PC-9 (cell line): Measurements from ENCODE around the gene LRRTM2. TPM values are rescaled to one million over a fixed set of nuclear protein-coding genes. Genes with fewer than 3 reads are reported as not detected.

Experiments
- BruUV-seq: library from RNA; stranded (reverse); fragments of 400-500 nt; replicated peaks from 2 replicates; lab custom pipeline; 2021; lab: Mats Ljungman, UMichigan
- CTCF ChIA-PET: fragments of 300-600 bp; sonication (Branson Sonifier 250); formaldehyde crosslinking; loops from one replicate; lab custom pipeline; 2022; ENCODE audit warnings: antibody characterized with exemption; lab: Charles Lee
- POLR2A ChIA-PET: fragments of 300-600 bp; sonication (Branson Sonifier 250); formaldehyde crosslinking; loops from one replicate; lab custom pipeline; 2022; ENCODE audit warnings: antibody characterized with exemption; ENCODE audit not compliant: unreplicated experiment; lab: Charles Lee
- DNase-seq, 2 experiments: peaks; one replicate each; pipeline versions ENCODE4 v3.0.0 to v3.0.0-alpha.2; 2015 to 2022; ENCODE audit warnings: mixed read lengths in 1 of 2
- H2AFZ ChIP-seq: fragments of 200-600 bp; sonication (generic); 2 replicates; pipeline ENCODE4 v1.8.1; 2017; ENCODE audit warnings: antibody characterized with exemption
- H3F3A ChIP-seq: fragments of 200-600 bp; sonication (generic); 2 replicates; pipeline ENCODE4 v1.8.1; 2017; ENCODE audit warnings: antibody characterized with exemption, mild to moderate bottlenecking, low read depth; ENCODE audit not compliant: insufficient read depth
- H3K27ac ChIP-seq: fragments of 200-600 bp; sonication (generic); 2 replicates; pipeline ENCODE4 v1.6.1; 2016; ENCODE audit warnings: mixed run types
- H3K27me3 ChIP-seq: fragments of 200-600 bp; sonication (generic); 2 replicates; pipeline ENCODE4 v1.6.1; 2016; ENCODE audit warnings: low read depth, mixed run types; ENCODE audit not compliant: insufficient read depth
- H3K36me3 ChIP-seq: fragments of 200-600 bp; sonication (generic); 2 replicates; pipeline ENCODE4 v1.6.1; 2016; ENCODE audit warnings: low read depth, mixed run types
- H3K4me1 ChIP-seq: fragments of 200-600 bp; sonication (generic); replicated peaks from 2 replicates; pipeline ENCODE4 v1.6.1; 2016; ENCODE audit warnings: mixed run types; ENCODE audit not compliant: insufficient read depth
- H3K4me2 ChIP-seq: fragments of 200-600 bp; sonication (generic); 2 replicates; pipeline ENCODE4 v1.6.1; 2017; ENCODE audit warnings: mixed run types
- H3K4me3 ChIP-seq: fragments of 200-600 bp; sonication (generic); 2 replicates; pipeline ENCODE4 v1.6.1; 2016; ENCODE audit warnings: mixed run types
- H3K79me2 ChIP-seq: fragments of 200-600 bp; sonication (generic); 2 replicates; pipeline ENCODE4 v1.6.1; 2017; ENCODE audit warnings: low read depth, mixed run types
- H3K9me2 ChIP-seq: fragments of 200-600 bp; sonication (generic); 2 replicates; pipeline ENCODE4 v1.8.1; 2017; ENCODE audit warnings: mild to moderate bottlenecking; ENCODE audit not compliant: insufficient read depth
- H3K9me3 ChIP-seq: fragments of 200-600 bp; sonication (generic); 2 replicates; pipeline ENCODE4 v1.8.1; 2016; ENCODE audit warnings: low read depth; ENCODE audit not compliant: insufficient read depth
- H4K20me1 ChIP-seq: fragments of 200-600 bp; sonication (generic); 2 replicates; pipeline ENCODE4 v1.8.1; 2017; ENCODE audit not compliant: insufficient read depth
- CTCF ChIP-seq: fragments of 200-600 bp; sonication (generic); conservative IDR thresholded peaks from 2 replicates; pipeline ENCODE4 v1.6.1; 2017; ENCODE audit warnings: mixed run types, antibody characterized with exemption, mild to moderate bottlenecking, moderate library complexity
- EZH2 ChIP-seq: fragments of 200-600 bp; sonication (generic); IDR thresholded peaks from 2 replicates; pipeline ENCODE4 v1.8.0; 2017; ENCODE audit warnings: antibody characterized with exemption, low read depth
- intact Hi-C: fragments of 100-400 bp; cut with micrococcal nuclease; formaldehyde crosslinking; loops from one replicate; pipeline ENCODE4 v1.10.0; 2022; ENCODE audit not compliant: unreplicated experiment
- total RNA-seq: library from RNA; stranded (reverse); gene quantifications from 2 replicates; pipeline ENCODE4 v1.2.3, GENCODE V29; 2021

The LRRTM2 gene
- total RNA-seq, 1 experiment from 2014 or later, result not detected

DNA sequence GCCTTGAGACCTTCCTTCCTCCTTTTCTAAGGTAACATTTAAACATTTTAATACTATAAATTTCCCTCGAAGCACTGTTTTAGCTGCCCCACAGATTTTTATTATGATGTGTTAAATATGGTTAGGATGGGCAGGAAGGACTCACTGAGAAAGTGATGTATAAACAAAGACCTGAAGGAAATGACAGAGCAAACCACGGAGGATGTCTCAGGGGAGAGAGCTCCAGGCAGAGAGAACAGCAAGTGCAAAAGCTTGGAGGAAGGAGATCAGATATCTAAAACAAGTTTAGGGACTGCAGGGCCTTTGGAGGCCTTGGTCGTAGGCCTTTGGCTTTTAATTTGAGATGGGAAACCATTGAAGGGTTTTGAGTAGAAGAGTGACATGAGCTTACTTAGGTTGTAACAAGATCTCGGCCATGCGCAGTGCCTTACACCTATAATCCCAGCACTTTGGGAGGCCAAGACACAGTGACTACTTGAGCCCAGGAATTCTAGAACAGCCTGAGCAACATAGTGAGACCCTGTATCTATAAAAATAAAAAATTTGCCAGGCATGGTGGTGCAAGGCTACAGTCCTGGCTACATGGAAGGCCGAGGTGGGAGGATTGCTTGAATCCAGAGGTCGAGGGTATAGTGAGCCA lies 35.5 kb upstream of the LRRTM2 start:
- intact Hi-C loops, result no loop called here
- no TSS peak for BruUV-seq
- POLR2A ChIA-PET, result no interaction called here

DNA sequence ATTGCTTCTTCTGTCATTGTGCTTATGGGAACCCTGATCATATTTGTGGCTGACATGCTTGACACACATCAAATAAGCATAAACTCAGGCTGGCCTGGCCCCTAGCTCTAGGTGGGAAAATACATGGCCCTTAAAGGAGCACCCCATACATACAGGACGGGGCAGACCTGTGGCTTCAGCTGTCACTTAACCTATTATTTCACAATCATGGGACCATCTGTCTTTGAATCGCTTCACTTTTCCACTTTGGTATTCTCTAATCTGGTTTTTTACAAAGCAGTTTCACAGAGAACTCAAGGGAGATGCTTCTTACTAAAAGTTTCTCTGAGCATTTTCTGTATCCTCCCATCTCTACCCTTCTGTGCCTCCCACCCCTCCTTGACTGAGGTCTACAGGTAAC lies 34.6 kb upstream of the LRRTM2 start:
- intact Hi-C loops, result loop anchor here (10.0 kb wide), 1 partner anchor 265 kb away; no protein-coding TSS in a partner anchor
- H3F3A ChIP-seq, result peaks cover 36% of the 10 kb centered on the region
- no peaks in the 10 kb centered on the region for H3K9me3 ChIP-seq
- DNase-seq, result no peak
- ChIA-PET POLR2A (no interaction called here), CTCF (no interaction called here)
- H3K27me3 ChIP-seq, result no peaks in the 10 kb centered on the region
- H3K4me3 ChIP-seq, result no peak overlapping the region
- H4K20me1 ChIP-seq, result no peaks in the 10 kb centered on the region; the same call in 1 of the 2 replicates
- TF ChIP-seq CTCF (no peak), EZH2 (no peak)
- no peak overlapping the region for H3K4me2 ChIP-seq
- H3K9me2 ChIP-seq, result no peaks in the 10 kb centered on the region
- no peak overlapping the region for H2AFZ ChIP-seq
- BruUV-seq, result no TSS peak
- no peaks in the 10 kb centered on the region for H3K4me1 ChIP-seq
- no peaks in the 10 kb centered on the region for H3K79me2 ChIP-seq
- H3K27ac ChIP-seq, result no peak overlapping the region
- peaks cover 31% of the 10 kb centered on the region for H3K36me3 ChIP-seq

More for the DNA sequence above, 35.5 kb upstream of the LRRTM2 start:
- Histone ChIP-seq H3K4me3 (no peak overlapping the region), H3K4me1 (no peaks in the 10 kb centered on the region), H4K20me1 (no peaks in the 10 kb centered on the region; the same call in 1 of the 2 replicates), H3K36me3 (peaks cover 30% of the 10 kb centered on the region), H3K27ac (no peak overlapping the region), H3K27me3 (no peaks in the 10 kb centered on the region), H3K79me2 (no peaks in the 10 kb centered on the region), H3K9me2 (no peaks in the 10 kb centered on the region), H3K4me2 (no peak overlapping the region), H3K9me3 (no peaks in the 10 kb centered on the region), H2AFZ (no peak overlapping the region), H3F3A (peaks cover 34% of the 10 kb centered on the region)
- no peak for DNase-seq
- CTCF ChIA-PET, result interaction anchor here (0.6 kb wide), 1 partner anchor 364 kb away, joined by 3 read pairs; no protein-coding TSS in a partner anchor
- TF ChIP-seq EZH2, result no peak
- no peak for TF ChIP-seq CTCF

GRCh38 chr5:138905541-138905940 lies 30.4 kb upstream of the LRRTM2 start:
- no peak for TF ChIP-seq EZH2
- no peak for TF ChIP-seq CTCF
- Histone ChIP-seq H3K4me3 (no peak overlapping the region), H3F3A (peaks cover 28% of the 10 kb centered on the region; the same call in 1 of the 2 replicates), H3K4me2 (no peak overlapping the region), H3K27me3 (no peaks in the 10 kb centered on the region), H3K9me2 (no peaks in the 10 kb centered on the region), H2AFZ (no peak overlapping the region), H3K79me2 (no peaks in the 10 kb centered on the region), H3K27ac (no peak overlapping the region), H4K20me1 (peaks cover 17% of the 10 kb centered on the region), H3K36me3 (peaks cover 27% of the 10 kb centered on the region), H3K9me3 (no peaks in the 10 kb centered on the region), H3K4me1 (no peaks in the 10 kb centered on the region)
- CTCF ChIA-PET, result no interaction called here
- DNase-seq, result no peak
- no TSS peak for BruUV-seq
- POLR2A ChIA-PET, result no interaction called here
- intact Hi-C loops, result loop anchor here (10.0 kb wide), 1 partner anchor 261 kb away; no protein-coding TSS in a partner anchor
